Activated gamma-delta T cell (primary cell): ENCODE data around the gene TEX22.

Experiments used
- DNase-seq: peaks from one replicate; lab custom pipeline; 2025; lab: John Stamatoyannopoulos, UW

Gene TEX22

GRCh38 chr14:105455766-105456660 lies 57.7 kb downstream of the TEX22 start:
- DNase-seq = no peak

- no peak for DNase-seq
These were observed 58.6 kb downstream of the TEX22 start for GRCh38 chr14:105456736-105457617.

DNA sequence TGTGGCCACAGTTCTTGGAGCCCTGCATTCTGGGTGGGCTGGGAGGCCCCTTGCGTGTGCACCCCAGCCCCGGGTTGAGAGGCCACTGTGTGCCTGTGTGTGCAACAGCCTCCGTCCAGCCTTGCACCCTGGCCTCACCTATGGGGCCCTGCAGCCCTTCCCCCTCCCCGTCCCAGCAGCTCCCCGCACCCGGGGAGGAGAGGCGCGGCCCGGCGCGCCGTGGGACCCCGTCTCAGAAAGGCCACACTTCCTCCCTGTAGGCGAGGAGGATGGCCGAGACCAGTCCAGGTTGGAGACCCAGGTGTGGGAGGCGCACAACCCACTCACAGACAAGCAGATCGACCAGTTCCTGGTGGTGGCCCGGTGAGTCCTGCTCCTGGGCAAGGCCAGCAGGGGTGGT lies 59.7 kb downstream of the TEX22 start:
- DNase-seq = no peak

- no peak for DNase-seq
These were observed 60.2 kb downstream of the TEX22 start for GRCh38 chr14:105458571-105458970.

GRCh38 chr14:105460116-105460515 lies 61.8 kb downstream of the TEX22 start:
- no peak for DNase-seq

DNA sequence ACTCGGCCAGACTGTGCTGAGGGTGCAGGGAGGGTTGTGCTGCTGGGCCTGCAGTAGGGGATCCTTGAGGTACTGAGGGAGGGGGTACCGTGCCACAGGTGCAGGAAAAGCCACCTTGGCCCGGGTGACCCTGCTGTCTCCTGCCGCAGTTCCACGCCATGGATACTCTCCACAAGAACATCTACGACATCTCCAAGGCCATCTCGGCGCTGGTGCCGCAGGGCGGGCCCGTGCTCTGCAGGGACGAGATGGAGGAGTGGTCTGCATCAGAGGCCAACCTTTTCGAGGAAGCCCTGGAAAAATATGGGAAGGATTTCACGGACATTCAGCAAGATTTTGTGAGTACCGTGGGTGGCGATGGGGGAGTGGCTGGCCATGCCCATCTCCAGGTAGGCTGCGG lies 62.3 kb downstream of the TEX22 start:
- no peak for DNase-seq

GRCh38 chr14:105461903-105462302 lies 63.6 kb downstream of the TEX22 start:
- DNase-seq = no peak
